GM11168 (cell line): ENCODE measurements around the gene IFITM5.
"Not testable (repeated sequence)": the region's sequence is repeated elsewhere in the genome, so short reads cannot be mapped to it uniquely, and the experiment has no call there.

Experiments used
- in situ Hi-C: fragments of 300-500 bp; cut with MboI; formaldehyde crosslinking; loops from one replicate; pipeline ENCODE4 v1.12.0; 2022; ENCODE audit warnings: low sequenced_read_pairs; ENCODE audit not compliant: unreplicated experiment

The IFITM5 gene

GRCh38 chr11:299081-299891 lies at the start of gene IFITM5:
TSS of gene IFITM5 (minus strand) at chr11:299526. CDS start at chr11:299490, 36 bp downstream.
- in situ Hi-C loops: no loop called here

- in situ Hi-C loops: loop anchor here (5.0 kb wide), 1 partner anchor 44 kb away; no protein-coding TSS in a partner anchor
Measured at GRCh38 chr11:346529-346928, 47.2 kb upstream of the IFITM5 start.

- in situ Hi-C loops: loop anchor here (5.0 kb wide), 1 partner anchor 43 kb away; no protein-coding TSS in a partner anchor
Measured at GRCh38 chr11:344836-345578, 45.7 kb upstream of the IFITM5 start.

- in situ Hi-C loops: no loop called here
Measured at GRCh38 chr11:342328-342727, 43.0 kb upstream of the IFITM5 start.

- in situ Hi-C loops: no loop called here
Measured at GRCh38 chr11:340539-341512, 41.5 kb upstream of the IFITM5 start.

- in situ Hi-C loops: no loop called here
Measured at GRCh38 chr11:339963-340362, 40.6 kb upstream of the IFITM5 start.

GRCh38 chr11:337711-338110 lies 38.4 kb upstream of the IFITM5 start:
- in situ Hi-C loops: no loop called here

GRCh38 chr11:336659-337198 lies 37.4 kb upstream of the IFITM5 start:
- in situ Hi-C loops: no loop called here

- in situ Hi-C loops: no loop called here
Measured at GRCh38 chr11:335779-336658, 36.7 kb upstream of the IFITM5 start.

- in situ Hi-C loops: no loop called here
Measured at GRCh38 chr11:334264-334994, 35.1 kb upstream of the IFITM5 start.

GRCh38 chr11:333616-334263 lies 34.4 kb upstream of the IFITM5 start:
- in situ Hi-C loops: not testable (repeated sequence)

- in situ Hi-C loops: no loop called here
Measured at GRCh38 chr11:332651-333480, 33.5 kb upstream of the IFITM5 start.

- in situ Hi-C loops: no loop called here
Measured at GRCh38 chr11:331358-332060, 32.2 kb upstream of the IFITM5 start.

GRCh38 chr11:330694-331357 lies 31.5 kb upstream of the IFITM5 start:
- in situ Hi-C loops: no loop called here

- in situ Hi-C loops: no loop called here
Measured at GRCh38 chr11:330307-330693, 31.0 kb upstream of the IFITM5 start.

- in situ Hi-C loops: no loop called here
Measured at GRCh38 chr11:329886-330253, 30.5 kb upstream of the IFITM5 start.
